NCI-H2196 treated with DMSO at 0.1 percent for 48 hours (cell line): ENCODE measurements around the gene ZYG11B.
A peak's percentile ranks its signal among the peaks of the same experiment; 100 is the strongest.
"Not testable (repeated sequence)": the region's sequence is repeated elsewhere in the genome, so short reads cannot be mapped to it uniquely, and the experiment has no call there.

Source experiments
- DNase-seq: peaks from one replicate; lab custom pipeline; 2025; ENCODE audit not compliant: unreplicated experiment; lab: John Stamatoyannopoulos, UW

The ZYG11B gene

DNA sequence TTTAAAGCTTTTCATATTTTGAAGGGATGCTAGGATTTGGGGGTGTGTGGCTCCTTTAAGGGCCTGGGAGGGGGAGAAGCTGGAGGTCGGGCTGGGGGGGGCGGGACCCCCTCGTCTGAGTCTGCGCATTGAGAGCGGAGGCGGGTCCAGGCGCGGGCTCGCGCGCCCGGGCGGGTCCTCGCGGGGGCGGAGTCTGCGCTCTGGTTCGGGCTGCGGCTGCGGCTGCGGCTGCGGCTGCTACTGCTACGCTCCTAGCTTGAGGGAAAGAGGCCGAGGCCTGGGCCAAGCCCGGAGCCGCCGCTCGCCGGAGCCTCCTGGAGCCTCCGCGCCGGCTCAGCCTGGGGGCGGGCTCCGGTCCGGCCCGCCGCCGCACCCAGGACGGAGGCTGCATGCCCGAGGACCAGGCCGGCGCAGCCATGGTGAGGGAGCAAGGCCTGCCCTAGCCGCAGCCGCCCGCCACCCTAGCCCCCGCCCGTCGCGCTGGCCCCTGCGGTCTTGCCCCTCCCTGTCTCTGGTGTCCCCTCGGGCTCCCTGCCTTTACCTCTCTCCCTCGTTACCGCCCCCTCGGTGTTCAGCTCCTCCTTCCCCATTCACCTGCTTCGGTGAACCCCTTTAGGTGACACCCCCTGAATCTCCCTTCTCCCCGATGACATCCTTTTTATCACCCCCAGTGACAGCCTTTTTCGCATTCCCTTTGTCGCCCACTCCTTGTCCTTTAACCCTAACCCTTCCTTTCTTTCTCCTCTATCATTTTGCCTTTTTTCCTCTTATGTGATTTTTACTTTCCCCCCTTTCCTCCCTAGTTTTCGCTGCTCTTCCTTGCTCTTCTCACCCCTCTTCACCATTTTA is at the start of gene ZYG11B:
Gene ZYG11B (plus strand): TSS at position 189 of the 849 bp plus-strand sequence. CDS start 201 bp downstream, at position 390.
- DNase-seq, result peak; percentile 61

DNA sequence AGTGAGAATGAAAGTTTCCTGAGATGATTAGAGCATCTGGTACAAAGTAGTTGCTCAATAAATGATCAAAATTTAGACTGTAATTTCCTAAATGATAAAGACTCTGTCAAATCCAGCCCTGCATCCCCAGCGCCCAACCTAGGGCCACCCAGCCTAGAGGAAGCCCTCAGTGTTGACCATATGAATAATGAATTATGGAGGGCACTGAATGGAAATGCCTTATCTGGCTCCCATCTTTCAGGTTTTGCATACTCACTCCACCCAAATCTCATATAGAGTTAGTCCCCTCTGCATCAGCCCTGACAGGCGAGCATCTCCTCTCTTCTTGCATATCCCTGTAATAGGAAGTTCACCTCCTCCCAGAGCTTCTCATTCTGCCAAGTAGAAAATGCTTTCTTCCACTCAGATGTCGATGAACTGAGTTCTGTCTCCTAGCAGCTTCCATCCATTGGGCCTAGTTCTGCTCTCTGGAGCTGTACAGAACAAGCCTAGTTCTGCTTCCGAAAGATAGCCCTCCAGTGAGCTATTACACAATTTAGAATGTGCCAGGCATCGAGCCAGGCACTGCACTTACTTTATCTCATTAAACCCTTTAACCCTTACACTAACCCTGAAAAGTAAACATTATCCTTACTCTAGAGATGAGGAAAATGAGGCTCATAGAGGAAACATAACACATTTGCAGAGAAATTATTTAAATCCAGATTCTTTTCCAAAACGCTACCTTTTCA is 49.0 kb upstream of the ZYG11B start:
- DNase-seq, result no peak

DNA sequence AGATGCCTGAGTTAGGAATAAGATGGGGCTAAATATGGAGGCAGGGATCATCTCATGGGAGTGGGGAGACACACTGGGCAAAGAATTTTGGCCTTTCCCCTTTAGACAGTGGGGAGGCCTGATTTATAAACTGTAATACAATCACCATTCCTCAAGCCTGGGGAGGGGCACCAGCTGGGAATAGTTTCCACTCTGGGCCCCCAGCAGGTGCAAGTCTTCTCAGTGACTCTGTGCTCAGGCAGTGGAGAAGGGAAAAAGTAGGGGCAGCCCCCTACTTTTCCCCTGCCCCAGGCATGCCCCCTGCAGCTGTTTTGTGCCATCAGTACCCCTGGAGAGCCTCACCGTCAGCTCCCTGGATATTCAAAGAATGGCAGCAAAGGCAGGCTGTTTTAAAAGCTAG is 47.2 kb upstream of the ZYG11B start:
- no peak for DNase-seq

DNA sequence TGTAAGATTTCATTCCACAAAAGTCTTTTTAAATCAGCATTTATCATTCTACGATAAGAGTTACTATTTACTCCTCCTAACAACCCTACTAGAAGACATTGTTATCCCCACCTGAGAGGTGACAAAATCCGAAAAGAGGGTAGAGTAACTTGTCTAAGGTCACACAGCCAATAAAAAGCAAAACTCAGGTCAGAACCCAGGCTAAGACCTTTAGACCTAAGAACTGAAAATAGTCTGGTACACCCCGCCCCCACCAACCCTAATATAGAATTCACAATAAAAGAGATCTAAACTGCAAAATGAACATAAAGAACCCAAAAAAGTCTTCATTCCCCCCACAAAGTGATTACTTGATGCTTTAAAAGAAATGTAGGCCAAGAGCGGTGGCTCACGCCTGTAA is 46.8 kb upstream of the ZYG11B start:
- no peak for DNase-seq

DNA sequence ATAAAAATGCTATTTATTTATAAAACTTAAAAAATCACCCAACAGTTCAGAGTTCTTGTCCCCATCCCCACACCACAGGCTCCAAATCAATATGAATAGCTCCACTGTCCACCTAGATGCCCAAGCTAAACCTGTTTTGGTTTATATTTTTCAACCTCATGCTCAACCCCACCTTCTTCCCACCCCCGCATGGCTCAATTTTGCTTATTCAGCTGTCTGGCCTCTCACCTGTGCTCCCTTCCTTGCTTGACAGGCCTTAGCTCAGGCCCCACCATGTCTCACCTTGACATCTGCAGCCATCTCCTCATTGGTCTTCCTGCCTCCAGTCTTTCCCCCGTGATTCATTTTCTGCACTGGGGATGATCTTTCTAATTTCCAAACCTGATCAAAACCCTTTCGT is 45.9 kb upstream of the ZYG11B start:
- DNase-seq, result no peak

DNA sequence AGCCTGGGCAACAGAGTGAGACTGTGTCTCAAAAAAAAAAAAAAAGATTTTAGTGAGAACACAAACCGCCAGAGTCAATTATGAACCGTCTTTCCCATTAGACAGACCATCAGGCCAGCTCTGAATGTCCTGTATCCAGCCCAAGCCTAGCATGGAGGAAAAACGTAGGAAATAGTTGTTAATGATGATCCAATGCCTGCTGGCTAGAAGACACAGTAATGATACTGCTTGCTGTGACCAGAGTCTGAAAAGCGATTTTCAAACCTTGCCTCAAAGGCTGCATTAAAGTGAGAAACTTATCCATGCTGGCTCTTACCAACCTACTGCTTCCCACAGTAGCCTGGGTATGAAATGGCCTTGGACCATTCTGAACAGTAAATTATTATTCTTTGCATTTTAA is 45.1 kb upstream of the ZYG11B start:
- DNase-seq, result no peak

DNA sequence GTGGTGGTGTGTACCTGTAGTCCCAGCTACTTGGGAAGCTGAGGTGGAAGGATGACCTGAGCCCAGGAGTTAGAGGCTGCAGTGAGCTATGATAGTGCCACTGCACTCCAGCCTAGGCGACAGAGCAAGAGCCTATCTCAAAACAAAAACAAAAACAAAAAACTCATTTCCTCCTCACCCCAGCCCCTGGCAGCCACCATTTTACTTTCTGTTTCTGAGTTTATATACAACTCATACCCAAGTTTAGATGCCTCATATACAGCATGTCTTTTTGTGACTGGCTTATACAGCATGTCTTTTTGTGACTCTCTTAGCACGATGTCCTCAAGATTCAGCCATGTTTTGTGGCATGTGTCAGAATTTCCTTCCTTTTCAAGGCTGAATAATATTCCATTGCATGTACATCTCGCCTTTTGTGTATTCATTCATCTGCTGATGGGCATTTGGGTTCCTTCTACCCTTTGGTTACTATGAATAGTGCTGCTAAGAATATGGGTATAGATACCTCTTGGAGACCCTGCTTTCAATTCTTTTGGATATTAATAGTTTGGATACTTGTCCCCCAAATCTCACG is 42.8 kb upstream of the ZYG11B start:
- no peak for DNase-seq

DNA sequence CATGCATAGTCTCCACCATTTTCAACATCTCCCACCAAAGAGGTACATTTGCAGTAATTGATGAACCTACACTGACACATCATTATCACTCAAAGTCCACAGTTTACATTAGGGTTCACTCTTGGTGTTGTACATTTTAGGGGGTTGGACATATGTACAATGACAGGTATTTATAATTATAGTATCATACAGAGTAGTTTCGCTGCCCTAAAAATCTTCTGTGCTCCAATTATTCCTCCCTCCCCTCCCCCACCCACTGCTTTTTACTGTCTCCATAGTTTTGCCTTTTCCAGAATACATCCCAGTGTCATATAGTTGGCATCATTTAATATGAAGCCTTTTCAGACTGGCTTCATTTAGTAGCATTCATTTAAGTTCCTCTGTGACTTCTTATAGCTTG is 41.7 kb upstream of the ZYG11B start:
- no peak for DNase-seq

DNA sequence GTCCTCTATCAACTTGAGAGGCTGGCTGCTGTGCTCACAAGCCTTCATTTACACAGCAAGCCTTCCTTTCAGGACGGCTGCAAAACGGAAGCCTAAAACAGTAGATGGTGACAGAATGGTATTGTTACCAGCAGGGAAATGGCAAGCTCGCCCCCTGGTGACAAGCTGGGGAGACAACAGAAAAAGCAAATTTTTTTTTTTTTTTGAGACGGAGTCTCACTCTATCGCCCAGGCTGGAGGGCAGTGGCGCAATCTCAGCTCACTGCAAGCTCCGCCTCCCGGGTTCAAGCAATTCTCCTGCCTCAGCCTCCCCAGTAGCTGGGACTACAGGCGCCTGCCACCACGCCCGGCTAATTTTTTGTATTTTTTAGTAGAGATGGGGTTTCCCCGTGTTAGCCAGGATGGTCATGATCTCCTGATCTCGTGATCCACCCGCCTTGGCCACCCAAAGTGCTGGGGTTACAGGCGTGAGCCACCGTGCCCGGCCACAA is 39.9 kb upstream of the ZYG11B start:
- DNase-seq, result peak; percentile 57

DNA sequence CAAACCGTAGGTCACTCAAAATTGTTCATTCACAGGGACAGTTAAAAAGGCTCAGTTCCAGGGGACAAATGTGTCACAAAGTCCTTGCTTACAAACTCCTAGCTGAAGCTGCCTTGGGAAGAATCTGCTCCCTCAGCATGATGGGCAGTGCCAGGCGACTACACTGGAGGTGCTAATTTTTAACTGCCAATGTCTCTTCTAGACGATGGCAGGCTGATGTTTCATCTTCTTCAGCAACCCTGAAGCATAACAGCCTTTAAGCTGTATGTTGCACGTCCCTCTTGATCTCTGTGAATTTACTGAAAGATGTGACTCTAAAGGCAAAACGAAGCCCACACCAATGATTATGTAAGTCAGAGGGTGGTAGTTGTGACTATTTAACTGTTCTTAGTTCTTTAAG is 39.4 kb upstream of the ZYG11B start:
- no peak for DNase-seq

DNA sequence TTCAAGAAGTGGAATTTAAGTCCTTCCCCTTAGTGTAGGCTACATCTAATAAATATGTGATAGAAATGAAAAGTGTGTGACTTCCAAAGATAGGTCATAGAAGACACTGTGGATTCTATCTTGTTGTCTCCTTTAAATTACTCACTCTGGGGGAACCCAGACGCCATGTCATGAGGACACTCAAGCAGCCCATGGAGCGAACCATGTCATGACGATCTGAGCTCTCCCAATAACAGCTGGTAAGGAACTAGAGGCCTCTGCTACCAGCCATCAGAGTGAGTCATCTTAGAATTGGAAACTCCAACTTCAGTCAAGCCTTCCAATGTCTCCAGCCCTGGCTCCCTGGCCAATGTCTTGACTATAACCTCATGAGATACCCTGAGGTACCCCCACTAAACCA is 34.4 kb upstream of the ZYG11B start:
- DNase-seq, result no peak

DNA sequence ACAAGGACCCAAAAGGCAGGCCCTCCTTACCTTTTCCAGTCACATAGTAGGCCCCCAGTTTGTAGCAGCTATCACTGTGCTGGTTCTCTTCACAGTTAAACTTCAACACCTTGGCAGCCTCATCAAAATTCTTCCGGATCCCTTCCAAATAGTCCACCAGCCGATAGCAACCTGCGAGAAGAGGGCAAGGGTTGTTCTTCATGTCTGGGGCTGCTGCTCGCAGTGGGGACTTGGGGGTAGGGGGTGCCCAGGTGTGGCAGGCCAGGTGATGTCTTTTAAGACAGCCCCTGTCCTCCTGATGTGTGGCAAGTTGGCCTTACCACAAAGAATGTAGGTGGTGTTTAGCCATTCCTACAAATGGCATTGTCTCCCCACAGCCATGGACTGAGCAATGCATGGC is 33.6 kb upstream of the ZYG11B start:
- no peak for DNase-seq

DNA sequence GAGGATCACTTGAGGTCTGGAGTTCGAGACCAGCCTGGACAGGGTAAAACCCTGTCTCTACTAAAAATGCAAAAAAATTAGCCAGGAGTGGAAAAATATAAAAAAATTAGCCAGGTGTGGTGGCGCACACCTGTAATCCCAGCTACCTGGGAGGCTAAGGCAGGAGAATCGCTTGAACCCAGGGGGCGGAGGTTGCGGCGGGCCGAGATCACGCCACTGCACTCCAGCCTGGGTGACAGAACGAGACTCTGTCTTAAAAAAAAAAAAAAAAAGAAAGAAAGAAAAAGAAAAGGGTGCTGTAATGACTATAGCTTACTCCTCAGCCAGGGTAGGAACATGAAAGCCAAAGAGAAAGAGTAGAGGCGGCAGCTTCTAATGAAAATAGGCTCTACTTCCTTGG is 32.9 kb upstream of the ZYG11B start:
- not testable (repeated sequence) for DNase-seq

DNA sequence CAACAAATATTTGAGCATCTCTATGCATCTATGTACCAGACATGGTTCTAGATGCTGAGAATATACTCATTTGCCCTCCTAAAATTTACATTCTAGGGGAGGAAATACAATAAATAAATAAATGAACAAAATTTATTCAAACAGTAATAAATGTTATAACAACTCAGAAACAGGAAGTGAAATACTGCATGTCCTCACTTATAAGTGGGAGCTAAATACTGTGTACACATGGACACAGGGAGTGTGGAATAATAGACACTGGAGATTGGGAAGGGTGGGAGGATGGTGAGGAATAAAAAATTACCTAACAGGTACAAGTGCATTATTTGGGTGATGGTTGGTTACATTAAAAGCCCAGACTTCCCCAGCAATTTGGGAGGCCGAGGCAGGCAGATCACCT is 32.4 kb upstream of the ZYG11B start:
- DNase-seq, result no peak

DNA sequence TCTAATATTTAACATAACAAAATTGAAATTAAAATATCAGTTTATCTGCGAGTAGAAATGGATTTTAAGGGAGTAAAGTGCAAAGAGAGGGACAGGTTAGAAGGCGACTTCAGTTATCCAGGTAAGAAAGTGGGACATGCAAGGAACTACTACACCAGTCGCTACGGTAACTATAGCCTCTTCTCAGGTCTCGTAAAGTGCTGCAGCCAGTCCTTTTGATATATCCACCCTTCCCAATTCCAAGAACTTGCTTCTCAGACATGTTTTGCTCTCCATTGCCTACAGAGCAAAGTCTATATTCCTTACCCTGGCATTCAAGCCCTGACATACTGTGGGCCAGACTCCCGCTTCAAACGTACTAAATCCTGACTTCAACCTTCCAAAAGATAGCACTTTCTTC is 30.6 kb upstream of the ZYG11B start:
- DNase-seq, result no peak

DNA sequence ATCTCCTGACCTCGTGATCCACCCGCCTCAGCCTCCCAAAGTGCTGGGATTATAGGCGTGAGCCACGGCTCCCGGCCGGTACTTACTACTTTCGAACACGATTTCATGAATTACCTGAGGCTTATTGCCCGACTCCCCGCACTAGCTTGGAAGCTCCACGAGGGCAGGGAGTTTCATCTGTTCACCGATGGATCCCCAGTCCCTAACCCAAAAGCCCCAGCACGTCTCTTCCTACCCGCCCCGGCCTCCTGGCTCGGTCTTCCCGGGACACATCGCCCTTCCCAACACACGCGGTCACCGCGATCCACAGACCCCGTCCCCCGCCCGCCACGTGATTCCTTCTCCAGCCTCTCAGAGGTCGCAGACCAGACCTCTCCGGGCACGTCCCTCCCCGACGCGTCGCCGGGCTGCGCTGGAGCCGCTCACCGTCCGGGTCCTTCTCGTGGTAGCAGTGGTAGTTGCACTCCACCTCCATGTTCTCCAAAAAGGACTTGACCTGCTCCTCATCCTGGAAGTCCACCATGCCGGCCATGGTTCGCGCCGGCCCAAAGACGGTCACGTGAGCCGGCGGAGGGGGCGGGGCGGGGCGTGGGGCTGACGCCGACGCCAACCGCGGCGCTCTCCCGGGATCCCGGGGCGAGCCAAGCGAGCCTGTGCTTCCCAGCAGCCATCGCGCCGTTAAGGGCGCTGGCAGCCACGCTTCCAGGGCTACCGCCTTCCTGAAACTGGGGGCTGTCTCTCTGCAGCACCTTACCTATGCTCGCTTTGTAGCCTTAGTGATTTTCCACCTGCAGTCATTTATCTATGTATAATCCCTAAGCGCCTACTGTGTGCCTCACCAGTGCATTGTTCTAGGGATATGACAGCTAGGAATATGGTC is 28.2 kb upstream of the ZYG11B start, which contains the start of gene COA7:
Gene COA7 (minus strand): TSS at position 553 of the 880 bp plus-strand sequence. CDS start 21 bp downstream, at position 532.
- DNase-seq, result peak; percentile 74

DNA sequence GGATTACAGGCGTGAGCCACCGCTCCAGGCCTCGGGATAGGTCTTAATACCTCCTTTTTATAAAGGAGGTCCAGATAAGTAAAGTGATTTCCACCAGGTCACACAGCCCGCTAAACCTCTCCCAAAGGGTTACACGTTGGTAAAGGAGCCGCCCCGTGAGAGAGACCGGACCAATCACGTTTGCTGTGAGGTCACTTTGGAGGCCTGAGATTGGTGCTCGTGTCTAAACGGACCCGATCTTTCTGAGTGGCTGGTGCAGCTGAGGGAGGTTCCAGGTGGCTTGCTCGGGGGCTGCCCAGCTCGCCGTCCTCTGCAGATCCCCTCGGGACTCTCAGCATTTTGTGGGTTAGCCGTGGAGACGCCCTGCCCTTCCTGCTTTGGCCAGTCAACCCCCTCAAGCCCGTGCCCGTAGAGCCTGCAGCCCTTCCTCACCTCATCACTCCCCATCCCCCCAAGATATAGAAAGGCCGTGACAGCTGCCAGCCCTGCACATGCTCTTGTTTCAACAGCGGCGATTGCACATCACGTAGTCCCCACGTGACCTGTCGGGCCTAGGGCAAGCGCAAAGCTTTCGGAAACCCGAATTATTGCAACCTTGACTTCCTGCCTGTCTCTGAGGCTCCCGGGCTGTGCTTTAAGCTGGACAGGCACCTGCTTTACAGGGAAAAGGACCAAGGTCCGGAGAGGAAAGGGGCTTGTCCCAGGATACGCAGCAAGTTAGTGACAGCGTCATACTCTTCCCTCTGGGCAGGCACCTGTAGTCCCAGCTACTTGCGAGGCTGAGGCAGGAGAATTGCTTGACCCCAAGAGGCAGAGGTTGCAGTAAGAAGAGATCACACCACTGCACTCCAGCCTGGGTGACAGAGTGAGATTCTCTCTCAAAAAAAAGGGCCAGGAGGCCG is 23.1 kb upstream of the ZYG11B start:
- peak; percentile 79 for DNase-seq

DNA sequence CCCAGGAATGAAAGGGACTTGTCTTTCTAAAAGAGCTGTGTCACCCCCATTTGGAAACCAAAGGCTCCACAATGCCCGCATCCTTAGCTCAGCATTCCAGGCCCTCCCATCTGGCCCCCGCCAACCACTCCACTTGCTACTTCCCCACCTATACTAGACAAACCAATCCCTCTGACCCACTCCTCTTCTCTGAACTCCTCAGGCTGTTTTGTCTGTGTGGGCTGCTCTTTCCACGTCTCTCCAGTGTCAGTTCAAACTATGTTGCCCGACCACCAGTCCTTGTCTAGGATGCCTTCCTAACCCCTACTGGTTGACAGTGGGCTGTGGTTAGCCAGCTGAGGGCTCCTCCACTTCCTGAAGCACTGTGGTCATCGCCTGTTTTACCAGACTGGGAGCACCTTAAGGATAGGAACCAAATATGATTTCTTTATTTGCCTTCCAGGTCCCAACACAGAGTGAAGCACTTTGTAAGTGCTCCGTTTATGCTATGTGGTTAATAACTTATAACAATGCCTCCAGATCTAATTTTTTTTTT is 20.1 kb upstream of the ZYG11B start:
- DNase-seq, result no peak
